Measurements from ENCODE around the gene ENPEP. TPM values are rescaled to one million over a fixed set of nuclear protein-coding genes. Genes with fewer than 3 reads are reported as not detected.

ENPEP gene
- total and polyA plus RNA-seq, 5 donors from 2014 or later = 0.25 to 0.31 TPM; not detected in 3

GRCh38 chr4:110512901-110513300 lies 36.9 kb downstream of the ENPEP start:
- Histone ChIP-seq H3K27ac (ENCODE audit: insufficient read depth, low read length, poor library complexity, severe bottlenecking) (no peak overlapping the region), H3K4me1 (ENCODE audit: control insufficient read depth, insufficient read depth, low read length, poor library complexity, severe bottlenecking) (no peaks in the 10 kb centered on the region), H3K9me3 (ENCODE audit: control insufficient read depth in 2 of 2, low read length in 2 of 2) (no peaks in the 10 kb centered on the region), H3K27me3 (ENCODE audit: control insufficient read depth, insufficient read depth, low read length) (no peaks in the 10 kb centered on the region), H3K4me3 (ENCODE audit: low read depth, low read length) (no peak overlapping the region), H3K36me3 (ENCODE audit: control insufficient read depth, insufficient read depth, low read length) (no peaks in the 10 kb centered on the region)
- Mint-ChIP-seq H3K4me1 (peaks cover 5 to 16% (median 14%) of the 10 kb centered on the region in 4 donors), H3K4me3 (no peak overlapping the region), H3K27me3 (no peaks in the 10 kb centered on the region), H3K9me3 (no peaks in the 10 kb centered on the region), H3K36me3 (no peaks in the 10 kb centered on the region), H3K27ac (no peak overlapping the region)
- ATAC-seq (ENCODE audit: low read depth in 2 of 2) (no peak), DNase-seq (no peak)

GRCh38 chr4:110514889-110515479 lies 39.0 kb downstream of the ENPEP start:
- peak overlapping the region; percentile 15 for H3K4me3 ChIP-seq (ENCODE audit: low read depth, low read length)
- Mint-ChIP-seq H3K9me3 (no peaks in the 10 kb centered on the region), H3K27ac (no peak overlapping the region), H3K4me1 (peaks cover 5 to 16% (median 14%) of the 10 kb centered on the region in 4 donors), H3K36me3 (no peaks in the 10 kb centered on the region), H3K27me3 (no peaks in the 10 kb centered on the region), H3K4me3 (peak overlapping the region; percentile 36 to 95 (median 69))
- no peak overlapping the region for H3K27ac ChIP-seq (ENCODE audit: insufficient read depth, low read length, poor library complexity, severe bottlenecking)
- ATAC-seq (ENCODE audit: low read depth in 2 of 2) = no peak
- DNase-seq = peak in 2 of 3 donors; percentile 46 to 50
- H3K27me3 ChIP-seq (ENCODE audit: control insufficient read depth, insufficient read depth, low read length) = no peaks in the 10 kb centered on the region
- no peaks in the 10 kb centered on the region for H3K4me1 ChIP-seq (ENCODE audit: control insufficient read depth, insufficient read depth, low read length, poor library complexity, severe bottlenecking)
- no peaks in the 10 kb centered on the region for H3K36me3 ChIP-seq (ENCODE audit: control insufficient read depth, insufficient read depth, low read length)
- H3K9me3 ChIP-seq (ENCODE audit: control insufficient read depth in 2 of 2, low read length in 2 of 2) = no peaks in the 10 kb centered on the region

GRCh38 chr4:110515676-110516075 lies 39.7 kb downstream of the ENPEP start:
- peak overlapping the region; percentile 81 to 95 (median 94) for H3K4me3 Mint-ChIP-seq
- no peaks in the 10 kb centered on the region for H3K27me3 ChIP-seq (ENCODE audit: control insufficient read depth, insufficient read depth, low read length)
- no peaks in the 10 kb centered on the region for H3K36me3 Mint-ChIP-seq
- no peaks in the 10 kb centered on the region for H3K4me1 ChIP-seq (ENCODE audit: control insufficient read depth, insufficient read depth, low read length, poor library complexity, severe bottlenecking)
- no peaks in the 10 kb centered on the region for H3K9me3 Mint-ChIP-seq
- no peaks in the 10 kb centered on the region for H3K36me3 ChIP-seq (ENCODE audit: control insufficient read depth, insufficient read depth, low read length)
- peak overlapping the region in 2 of 3 donors; percentile 57 to 62 for H3K27ac Mint-ChIP-seq
- H3K4me1 Mint-ChIP-seq = peaks cover 5 to 16% (median 14%) of the 10 kb centered on the region in 4 donors
- DNase-seq = no peak
- H3K9me3 ChIP-seq (ENCODE audit: control insufficient read depth in 2 of 2, low read length in 2 of 2) = no peaks in the 10 kb centered on the region
- ATAC-seq (ENCODE audit: low read depth in 2 of 2) = peak in 1 of 2 donors; percentile 32
- no peak overlapping the region for H3K27ac ChIP-seq (ENCODE audit: insufficient read depth, low read length, poor library complexity, severe bottlenecking)
- peak overlapping the region; percentile 91 for H3K4me3 ChIP-seq (ENCODE audit: low read depth, low read length)
- no peaks in the 10 kb centered on the region for H3K27me3 Mint-ChIP-seq

- Mint-ChIP-seq H3K4me1 (peaks cover 5 to 16% (median 14%) of the 10 kb centered on the region in 4 donors), H3K27ac (peak overlapping the region; percentile 57 to 90 (median 84)), H3K9me3 (no peaks in the 10 kb centered on the region), H3K27me3 (no peaks in the 10 kb centered on the region), H3K36me3 (no peaks in the 10 kb centered on the region), H3K4me3 (peak overlapping the region; percentile 81 to 95 (median 94))
- Histone ChIP-seq H3K9me3 (ENCODE audit: control insufficient read depth in 2 of 2, low read length in 2 of 2) (no peaks in the 10 kb centered on the region), H3K27me3 (ENCODE audit: control insufficient read depth, insufficient read depth, low read length) (no peaks in the 10 kb centered on the region), H3K4me1 (ENCODE audit: control insufficient read depth, insufficient read depth, low read length, poor library complexity, severe bottlenecking) (no peaks in the 10 kb centered on the region), H3K4me3 (ENCODE audit: low read depth, low read length) (peak overlapping the region; percentile 91), H3K36me3 (ENCODE audit: control insufficient read depth, insufficient read depth, low read length) (no peaks in the 10 kb centered on the region), H3K27ac (ENCODE audit: insufficient read depth, low read length, poor library complexity, severe bottlenecking) (no peak overlapping the region)
- ATAC-seq (ENCODE audit: low read depth in 2 of 2) = peak; percentile 68 to 71
- peak; percentile 40 to 70 (median 56) for DNase-seq
Observed at GRCh38 chr4:110516106-110516922, 40.4 kb downstream of the ENPEP start.

- no peaks in the 10 kb centered on the region for H3K4me1 ChIP-seq (ENCODE audit: control insufficient read depth, insufficient read depth, low read length, poor library complexity, severe bottlenecking)
- H3K4me3 ChIP-seq (ENCODE audit: low read depth, low read length) = no peak overlapping the region
- no peaks in the 10 kb centered on the region for H3K9me3 ChIP-seq (ENCODE audit: control insufficient read depth in 2 of 2, low read length in 2 of 2)
- ATAC-seq (ENCODE audit: low read depth in 2 of 2) = no peak
- H3K4me1 Mint-ChIP-seq = peaks cover 5 to 16% (median 14%) of the 10 kb centered on the region in 4 donors
- DNase-seq = peak in 2 of 3 donors; percentile 18 to 24
- no peaks in the 10 kb centered on the region for H3K36me3 ChIP-seq (ENCODE audit: control insufficient read depth, insufficient read depth, low read length)
- H3K27ac ChIP-seq (ENCODE audit: insufficient read depth, low read length, poor library complexity, severe bottlenecking) = no peak overlapping the region
- no peaks in the 10 kb centered on the region for H3K36me3 Mint-ChIP-seq
- H3K27ac Mint-ChIP-seq = no peak overlapping the region
- H3K4me3 Mint-ChIP-seq = no peak overlapping the region
- no peaks in the 10 kb centered on the region for H3K27me3 ChIP-seq (ENCODE audit: control insufficient read depth, insufficient read depth, low read length)
- H3K27me3 Mint-ChIP-seq = no peaks in the 10 kb centered on the region
- no peaks in the 10 kb centered on the region for H3K9me3 Mint-ChIP-seq
Observed at GRCh38 chr4:110518889-110519490, 43.0 kb downstream of the ENPEP start.

GRCh38 chr4:110520886-110521285 lies 44.9 kb downstream of the ENPEP start:
- DNase-seq (no peak), ATAC-seq (ENCODE audit: low read depth in 2 of 2) (no peak)
- H3K27ac Mint-ChIP-seq = no peak overlapping the region
- H3K27me3 Mint-ChIP-seq = peaks cover 8% of the 10 kb centered on the region
- H3K27ac ChIP-seq (ENCODE audit: insufficient read depth, low read length, poor library complexity, severe bottlenecking) = no peak overlapping the region
- no peaks in the 10 kb centered on the region for H3K27me3 ChIP-seq (ENCODE audit: control insufficient read depth, insufficient read depth, low read length)
- H3K9me3 ChIP-seq (ENCODE audit: control insufficient read depth in 2 of 2, low read length in 2 of 2) = no peaks in the 10 kb centered on the region
- H3K4me1 Mint-ChIP-seq = peaks cover 5 to 13% (median 6%) of the 10 kb centered on the region in 4 donors
- no peaks in the 10 kb centered on the region for H3K36me3 Mint-ChIP-seq
- H3K9me3 Mint-ChIP-seq = no peaks in the 10 kb centered on the region
- no peak overlapping the region for H3K4me3 ChIP-seq (ENCODE audit: low read depth, low read length)
- no peaks in the 10 kb centered on the region for H3K4me1 ChIP-seq (ENCODE audit: control insufficient read depth, insufficient read depth, low read length, poor library complexity, severe bottlenecking)
- no peaks in the 10 kb centered on the region for H3K36me3 ChIP-seq (ENCODE audit: control insufficient read depth, insufficient read depth, low read length)
- H3K4me3 Mint-ChIP-seq = no peak overlapping the region

- ATAC-seq (ENCODE audit: low read depth in 2 of 2) = no peak
- H3K27ac Mint-ChIP-seq = peak overlapping the region in 1 of 3 donors; percentile 59
Observed at GRCh38 chr4:110526589-110526988, 50.6 kb downstream of the ENPEP start.

More at GRCh38 chr4:110526589-110526988, 50.6 kb downstream of the ENPEP start:
- peak overlapping the region in 1 of 4 donors; percentile 12 for H3K4me3 Mint-ChIP-seq
- no peaks in the 10 kb centered on the region for H3K4me1 ChIP-seq (ENCODE audit: control insufficient read depth, insufficient read depth, low read length, poor library complexity, severe bottlenecking)
- H3K36me3 ChIP-seq (ENCODE audit: control insufficient read depth, insufficient read depth, low read length) = no peaks in the 10 kb centered on the region
- H3K9me3 ChIP-seq (ENCODE audit: control insufficient read depth in 2 of 2, low read length in 2 of 2) = no peaks in the 10 kb centered on the region
- no peak for DNase-seq
- H3K36me3 Mint-ChIP-seq = no peaks in the 10 kb centered on the region
- H3K27ac ChIP-seq (ENCODE audit: insufficient read depth, low read length, poor library complexity, severe bottlenecking) = no peak overlapping the region
- peaks cover 8% of the 10 kb centered on the region for H3K27me3 Mint-ChIP-seq
- no peaks in the 10 kb centered on the region for H3K27me3 ChIP-seq (ENCODE audit: control insufficient read depth, insufficient read depth, low read length)
- H3K4me1 Mint-ChIP-seq = peaks cover 0 to 25% (median 11%) of the 10 kb centered on the region in 4 donors
- H3K4me3 ChIP-seq (ENCODE audit: low read depth, low read length) = no peak overlapping the region
- no peaks in the 10 kb centered on the region for H3K9me3 Mint-ChIP-seq
